HG03460 (cell line): ENCODE results near the gene OPRPN.

ENCODE experiments used
- ATAC-seq: cut with Tn5 transposase; IDR thresholded peaks from one replicate; pipeline ENCODE4 v1.9.1; 2021; ENCODE audit not compliant: unreplicated experiment

OPRPN gene, protein sequence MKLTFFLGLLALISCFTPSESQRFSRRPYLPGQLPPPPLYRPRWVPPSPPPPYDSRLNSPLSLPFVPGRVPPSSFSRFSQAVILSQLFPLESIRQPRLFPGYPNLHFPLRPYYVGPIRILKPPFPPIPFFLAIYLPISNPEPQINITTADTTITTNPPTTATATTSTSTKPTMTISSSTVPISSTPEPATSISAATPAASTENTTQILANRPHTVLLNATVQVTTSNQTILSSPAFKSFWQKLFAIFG

DNA sequence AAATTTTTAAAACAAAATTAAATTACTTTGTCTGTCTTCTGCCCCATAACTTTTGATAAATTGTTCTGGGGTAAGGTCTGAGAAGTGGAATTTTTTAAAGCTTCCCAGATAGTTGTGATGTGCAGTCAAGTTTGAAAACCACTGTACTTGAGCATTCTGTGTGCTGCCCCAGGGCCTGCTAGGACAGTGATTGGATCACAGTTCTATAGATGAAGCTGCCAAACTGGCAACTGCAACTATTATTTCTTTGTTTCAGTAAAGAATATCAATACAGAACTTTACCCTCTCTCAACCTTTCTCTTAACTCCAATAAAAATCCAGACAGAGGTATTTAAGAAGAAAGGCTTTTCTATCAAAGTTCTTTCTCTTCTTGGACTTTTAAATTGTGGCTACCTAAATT lies at the start of gene OPRPN:
TSS of gene OPRPN (plus strand) at position 361 of the 400 bp plus-strand sequence. CDS start 1,346 bp downstream, outside the sequence.
- no peak for ATAC-seq

DNA sequence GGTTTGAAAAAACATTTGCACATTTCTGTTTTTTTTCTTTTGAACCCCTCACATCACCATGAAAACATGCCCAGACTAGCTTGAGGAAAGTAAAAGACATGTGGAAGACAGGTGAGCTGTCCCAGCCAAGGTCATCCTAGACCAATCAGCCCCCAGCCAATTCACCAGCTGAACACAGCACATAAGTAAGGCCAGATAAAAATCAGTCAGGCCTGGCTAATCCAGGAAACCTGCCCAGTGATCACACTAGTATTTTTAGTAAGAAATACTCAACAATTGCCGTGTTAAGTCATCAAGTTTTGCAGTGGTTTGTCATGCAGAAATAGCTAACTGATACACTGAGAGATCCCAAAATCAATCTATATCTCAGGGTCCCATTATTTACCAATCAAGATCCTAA lies 41.6 kb upstream of the OPRPN start:
- ATAC-seq, result no peak

DNA sequence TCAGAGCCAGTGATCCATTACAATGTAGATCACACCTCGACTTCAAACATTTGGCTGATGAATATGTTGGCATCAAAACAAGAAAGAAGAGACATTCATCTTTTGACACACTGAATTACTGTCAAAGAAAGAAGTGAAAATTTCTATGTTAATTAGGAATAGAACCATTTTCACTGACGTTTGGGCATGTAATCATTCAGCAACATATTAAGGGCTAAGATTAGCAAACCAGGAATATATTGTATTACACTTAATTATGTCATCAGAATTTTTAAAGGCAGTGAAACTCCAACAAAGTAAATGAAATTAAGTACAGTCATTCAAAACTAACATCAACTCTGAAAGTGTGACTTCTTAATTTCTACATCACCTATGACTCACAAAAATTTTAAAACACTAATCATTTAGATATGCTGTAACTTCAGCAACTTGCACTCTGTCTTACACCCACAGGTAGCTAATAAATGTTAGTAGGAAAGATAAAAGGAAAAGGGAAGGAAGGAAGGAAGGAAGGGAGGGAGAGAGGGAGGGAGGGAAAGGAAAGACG lies 38.6 kb upstream of the OPRPN start:
- ATAC-seq, result no peak

DNA sequence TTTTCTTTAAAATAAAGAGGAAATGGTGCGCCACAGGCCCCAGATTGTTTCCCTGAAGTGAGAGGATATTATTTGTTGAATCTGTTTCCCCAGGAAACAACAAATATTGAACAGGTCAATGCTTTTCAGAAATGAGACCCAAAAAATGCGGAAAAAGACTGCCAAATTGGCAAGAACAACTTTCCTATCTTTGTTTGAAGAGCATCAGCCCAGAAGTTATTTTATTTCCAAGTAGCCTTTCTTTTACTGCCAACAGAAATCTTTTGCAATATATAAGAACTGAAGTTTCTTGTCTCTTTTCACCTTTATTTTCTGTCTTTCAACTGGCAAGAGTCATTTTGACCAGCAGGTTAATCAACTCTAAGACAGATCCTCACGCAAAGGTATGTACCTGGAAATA lies 37.3 kb upstream of the OPRPN start, which contains the start of gene SMR3A:
TSS of gene SMR3A (plus strand) at position 301 of the 400 bp plus-strand sequence. CDS start 1,356 bp downstream, outside the sequence.
- ATAC-seq, result no peak

DNA sequence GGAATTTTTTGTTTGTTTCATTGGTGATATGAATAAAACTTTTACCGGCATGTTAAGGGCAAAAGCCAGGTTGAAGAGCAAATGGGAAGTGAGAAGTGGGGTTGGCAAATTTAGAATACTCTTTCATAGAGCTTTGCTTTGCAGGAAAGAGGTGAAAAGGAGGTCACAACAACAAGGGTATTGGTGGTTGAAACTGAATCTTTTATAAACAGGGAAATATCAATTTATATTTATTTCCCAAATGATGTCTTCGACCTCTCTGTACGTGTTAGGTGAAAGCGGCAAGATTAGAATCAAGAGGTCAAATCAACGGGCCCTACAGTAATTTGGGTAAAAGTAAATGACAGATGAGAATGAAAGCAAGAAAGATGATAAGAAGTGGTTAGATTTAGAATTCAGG lies 33.7 kb upstream of the OPRPN start:
- no peak for ATAC-seq

DNA sequence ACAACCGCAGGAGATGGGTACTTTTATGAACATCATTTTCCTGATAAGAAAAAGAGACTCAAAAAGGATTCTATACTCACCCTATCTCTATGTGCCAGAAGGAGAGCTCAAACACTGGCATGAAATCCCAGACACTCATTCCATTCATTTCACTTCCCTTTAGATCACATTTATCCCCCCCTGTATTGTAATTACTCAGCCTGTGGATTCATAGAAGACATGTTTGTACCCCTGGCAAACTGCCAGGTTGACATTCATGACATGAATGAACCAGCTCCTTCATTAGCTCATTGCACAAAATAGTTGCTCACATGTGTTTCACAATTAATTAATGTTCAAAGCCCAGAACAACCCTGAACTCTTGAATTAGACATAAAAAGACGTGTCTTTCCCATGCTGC lies 32.3 kb upstream of the OPRPN start:
- no peak for ATAC-seq

DNA sequence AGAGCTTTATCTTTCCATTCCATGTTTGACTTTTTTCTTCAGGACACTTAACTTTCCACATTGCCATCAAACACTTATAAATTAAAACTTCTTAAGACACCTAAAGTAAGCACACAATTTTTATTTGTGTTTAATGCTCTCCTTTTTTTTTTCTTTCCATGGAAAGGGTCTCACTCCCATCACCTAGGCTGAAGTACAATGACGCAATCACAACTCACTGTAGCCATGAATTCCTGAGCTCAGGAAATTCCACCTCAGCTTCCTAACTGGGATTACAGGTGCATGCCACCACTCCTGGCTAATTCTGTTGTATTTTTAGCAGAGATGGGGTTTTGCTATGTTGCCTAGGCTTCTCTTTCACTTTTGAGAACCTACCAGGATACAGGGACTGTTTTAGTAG lies 29.9 kb upstream of the OPRPN start:
- no peak for ATAC-seq

DNA sequence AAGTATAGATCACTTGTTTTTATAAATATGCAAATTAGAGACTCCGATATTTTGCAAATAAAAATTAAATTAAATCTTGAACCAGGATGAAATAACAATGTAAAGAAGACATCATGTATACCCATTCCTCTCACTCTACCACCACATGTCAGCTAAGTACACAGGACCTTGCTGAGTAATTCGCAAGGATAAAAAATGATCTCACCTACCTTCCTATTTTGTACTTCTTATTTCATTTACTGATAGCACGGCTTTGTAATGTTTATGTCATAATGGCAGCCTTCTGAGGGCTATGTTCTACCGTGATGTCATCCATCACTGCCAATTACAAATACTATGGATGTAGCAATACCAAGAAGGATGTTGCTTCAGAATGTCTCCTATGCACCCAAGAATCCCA lies 25.8 kb upstream of the OPRPN start:
- ATAC-seq, result no peak

DNA sequence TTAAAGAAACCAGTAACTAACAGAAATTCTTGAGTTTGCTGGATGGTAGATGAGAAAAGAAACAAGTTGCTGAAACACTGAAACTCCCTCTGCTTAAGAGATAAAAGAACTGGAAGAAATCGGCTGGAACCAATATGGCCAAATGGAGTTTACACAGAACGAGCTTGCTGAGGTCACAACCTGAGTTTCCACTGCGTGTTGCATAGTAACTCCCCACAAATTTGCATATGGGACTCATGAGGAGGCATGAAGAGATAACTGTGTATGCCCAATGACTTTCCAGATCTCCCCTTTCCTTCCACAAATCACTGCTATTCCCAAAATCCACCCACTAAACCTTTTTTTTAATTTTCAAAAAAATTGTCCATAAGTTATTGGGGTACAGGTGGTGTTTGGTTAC lies 25.0 kb upstream of the OPRPN start:
- no peak for ATAC-seq

DNA sequence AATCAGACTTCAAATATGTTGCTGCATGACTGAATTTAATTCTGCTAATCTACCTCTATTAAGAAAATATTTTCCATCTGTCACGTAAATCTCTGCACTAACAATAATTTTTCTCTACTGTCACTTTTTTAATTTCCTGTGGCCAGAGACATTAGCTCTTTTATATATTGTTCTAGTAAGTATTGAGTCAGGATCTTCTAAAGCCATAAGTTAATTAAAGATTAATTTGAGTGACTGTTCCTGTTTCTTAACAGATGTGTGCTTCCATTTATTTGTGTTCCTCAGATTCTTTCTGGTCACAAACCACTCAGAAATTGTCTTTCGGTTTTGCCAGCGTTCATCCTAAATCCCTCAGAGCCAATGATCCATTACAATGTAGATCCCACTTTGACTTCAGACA lies 17.2 kb upstream of the OPRPN start:
- ATAC-seq, result no peak

DNA sequence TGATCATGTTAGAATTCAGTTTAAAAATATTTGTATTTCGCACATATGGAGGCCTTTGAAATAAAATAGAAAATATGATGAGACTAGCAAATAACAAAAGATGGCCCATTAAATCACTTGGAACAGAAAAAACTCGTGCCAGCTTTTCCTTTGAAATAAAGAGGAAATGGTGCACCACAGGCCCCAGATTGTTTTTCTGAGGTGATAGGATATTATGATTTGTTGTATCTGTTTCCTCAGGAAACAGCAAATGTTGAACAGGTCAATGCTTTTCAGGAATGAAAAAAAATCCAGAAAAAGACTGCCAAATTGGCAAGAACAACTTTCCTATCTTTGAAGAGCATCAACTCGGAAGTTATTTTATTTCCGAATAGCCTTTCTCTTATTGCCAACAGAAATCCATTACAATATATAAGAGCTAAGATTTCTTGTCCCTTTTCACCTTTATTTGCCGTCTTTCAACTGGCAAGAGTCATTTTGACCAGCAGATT lies 15.0 kb upstream of the OPRPN start, which contains the start of gene SMR3B:
TSS of gene SMR3B (plus strand) at position 441 of the 491 bp plus-strand sequence. CDS start 1,380 bp downstream, outside the sequence.
- no peak for ATAC-seq

DNA sequence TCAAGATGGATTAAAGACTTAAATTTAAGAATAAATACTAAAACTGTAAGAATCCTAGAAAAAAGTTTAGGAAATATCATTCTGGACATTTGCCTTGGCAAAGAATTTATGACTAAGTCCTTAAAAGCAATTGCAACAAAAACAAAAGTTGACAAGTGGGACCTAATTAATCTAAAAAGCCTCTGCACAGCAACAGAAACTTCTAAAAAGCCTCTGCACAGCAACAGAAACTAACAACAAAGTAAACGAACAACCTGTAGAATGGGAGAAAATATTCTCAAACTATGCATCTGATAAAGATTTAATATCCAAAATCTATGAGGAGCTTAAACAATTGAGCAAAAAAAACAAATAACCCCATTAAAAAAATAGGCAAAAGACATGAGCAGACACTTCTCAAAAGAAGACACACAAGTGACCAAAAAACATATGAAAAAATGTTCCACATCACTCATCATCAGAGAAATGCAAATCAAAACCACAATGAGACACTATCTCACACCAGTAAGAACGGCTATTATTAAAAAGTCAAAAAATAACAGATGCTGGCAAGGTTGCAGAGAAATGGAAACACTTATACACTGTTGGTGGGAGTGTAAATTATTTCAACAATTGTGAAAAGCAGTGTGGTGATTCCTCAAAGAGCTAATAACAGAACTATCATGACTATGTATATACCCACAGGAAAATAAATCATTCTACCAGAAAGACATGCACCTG lies 5.5 kb upstream of the OPRPN start:
- peak; percentile 49 for ATAC-seq

DNA sequence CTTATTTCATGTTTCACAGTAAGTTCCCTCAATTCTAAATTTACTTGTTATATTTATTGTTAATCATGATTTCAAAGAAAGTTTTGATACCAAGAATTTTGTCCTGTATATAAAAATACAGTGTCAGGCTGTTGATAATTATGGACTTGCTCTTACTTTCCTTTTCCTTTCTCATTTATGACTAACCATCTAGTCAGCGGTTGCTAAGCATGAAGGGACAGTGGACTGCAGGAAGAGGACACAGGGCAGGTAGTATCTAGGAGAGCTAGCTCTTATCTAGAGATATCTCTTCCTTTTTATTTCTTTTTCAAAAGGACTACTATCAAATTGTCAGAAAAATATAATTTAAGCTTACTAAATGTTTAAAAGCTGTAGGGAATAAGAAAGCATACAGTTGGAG lies 1.6 kb downstream of the OPRPN start:
- ATAC-seq, result no peak

DNA sequence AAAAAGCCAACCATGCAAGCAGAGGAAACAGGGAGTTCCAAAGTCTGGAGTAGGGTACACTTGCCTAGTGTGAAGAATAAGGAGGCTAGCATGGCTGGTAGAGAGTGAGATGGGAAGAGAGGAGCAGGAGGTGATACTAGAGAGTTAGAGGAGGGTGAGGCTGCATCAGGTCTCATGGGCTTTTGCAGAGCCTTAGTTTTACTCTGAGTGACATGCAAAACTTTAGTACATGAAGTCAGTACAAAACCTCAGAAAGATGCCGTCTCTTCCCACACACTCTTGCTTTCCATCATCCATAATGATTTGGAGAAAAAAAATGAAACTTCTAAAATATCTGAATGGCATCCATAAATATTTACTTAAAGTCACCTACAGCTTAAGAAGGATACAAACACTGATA lies 5.0 kb downstream of the OPRPN start:
- ATAC-seq, result no peak

DNA sequence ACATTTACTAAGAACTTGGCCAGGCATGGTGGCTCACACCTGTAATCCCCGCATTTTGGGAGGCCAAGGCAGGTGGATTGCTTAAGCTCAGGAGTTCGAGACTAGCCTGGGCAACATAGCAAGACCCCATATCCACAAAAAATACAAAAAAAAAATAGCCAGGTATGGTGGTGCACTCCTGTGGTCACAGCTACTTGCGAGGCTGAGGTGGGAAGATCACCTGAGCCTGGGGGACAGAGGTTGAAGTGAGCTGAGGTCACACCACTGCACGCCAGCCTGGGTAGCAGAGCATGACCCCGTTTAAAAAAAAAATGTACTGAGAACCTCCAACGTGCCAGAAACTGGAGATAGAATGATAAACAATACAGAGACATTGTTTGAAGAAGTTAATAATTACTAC lies 8.0 kb downstream of the OPRPN start:
- ATAC-seq, result no peak

DNA sequence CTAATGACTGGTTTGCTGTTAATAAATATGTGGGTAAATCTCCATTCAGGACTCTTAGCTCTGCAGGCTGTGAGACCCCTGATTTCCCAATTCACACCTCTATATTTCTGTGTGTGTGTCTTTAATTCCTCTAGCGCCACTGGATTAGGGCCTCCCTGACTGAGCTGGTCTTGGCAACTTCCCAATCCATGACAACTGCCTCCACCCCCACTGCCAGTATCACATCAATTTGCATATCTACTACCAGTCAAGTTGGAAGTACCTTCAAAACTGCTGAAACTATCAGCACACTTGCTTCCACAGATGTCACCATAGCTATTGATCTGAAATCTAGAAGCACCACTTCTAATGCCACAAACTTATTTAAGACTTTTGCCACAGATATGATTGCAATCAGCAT lies 27.6 kb downstream of the OPRPN start:
- no peak for ATAC-seq

DNA sequence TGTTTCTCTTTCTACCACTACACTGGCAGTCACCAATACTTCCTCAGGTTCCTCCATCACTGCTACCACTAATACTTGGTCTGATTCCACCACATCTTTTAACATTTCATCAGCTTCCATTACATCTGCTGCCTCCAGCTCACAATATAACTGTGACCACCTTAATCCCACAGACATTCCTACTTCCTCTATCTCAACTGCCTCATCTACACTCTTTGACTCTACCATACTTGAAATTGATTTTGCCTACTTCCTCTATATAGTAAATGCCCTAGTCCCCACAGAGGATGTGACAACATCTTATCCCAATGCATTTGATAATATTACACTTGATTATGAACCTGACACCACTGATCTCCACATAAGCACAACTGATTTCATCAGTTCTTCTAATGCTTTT lies 29.0 kb downstream of the OPRPN start:
- no peak for ATAC-seq

DNA sequence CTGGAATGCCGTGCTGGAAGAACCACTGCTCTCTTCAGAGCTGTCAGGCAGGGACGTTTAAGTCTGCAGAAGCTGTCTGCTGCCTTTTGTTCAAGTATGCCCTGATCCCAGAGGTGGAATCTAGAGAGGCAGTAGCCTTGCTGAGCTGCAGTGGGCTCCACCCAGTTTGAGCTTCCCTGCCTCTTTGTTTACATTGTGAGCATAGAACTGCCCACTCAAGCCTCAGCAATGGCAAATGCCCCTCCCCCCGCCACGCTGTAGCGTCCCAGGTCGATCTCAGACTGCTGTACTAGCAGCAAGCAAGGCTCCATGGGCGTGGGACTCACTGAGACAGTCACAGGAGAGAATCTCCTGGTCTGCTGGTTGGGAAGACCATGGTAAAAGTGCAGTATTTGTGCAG lies 39.5 kb downstream of the OPRPN start:
- no peak for ATAC-seq

DNA sequence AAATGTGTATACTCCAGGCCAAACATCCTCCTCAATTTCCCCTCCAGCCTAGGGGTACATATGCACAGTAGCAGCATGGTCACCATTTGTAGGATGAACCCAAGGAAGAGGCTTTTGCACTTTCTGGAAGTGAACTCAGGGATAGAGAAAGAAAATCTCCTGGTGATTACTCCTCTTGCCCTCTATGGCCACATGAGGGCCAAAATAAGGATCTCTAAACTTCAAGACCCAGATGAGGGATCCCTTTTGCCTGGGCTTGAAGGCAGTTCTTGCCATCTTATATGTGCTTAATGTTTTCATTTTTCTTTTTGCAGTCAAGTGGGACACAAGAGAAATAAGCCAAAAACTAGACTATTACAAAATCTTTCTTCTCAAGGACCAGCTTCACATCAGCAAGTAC lies 44.7 kb downstream of the OPRPN start:
- no peak for ATAC-seq

DNA sequence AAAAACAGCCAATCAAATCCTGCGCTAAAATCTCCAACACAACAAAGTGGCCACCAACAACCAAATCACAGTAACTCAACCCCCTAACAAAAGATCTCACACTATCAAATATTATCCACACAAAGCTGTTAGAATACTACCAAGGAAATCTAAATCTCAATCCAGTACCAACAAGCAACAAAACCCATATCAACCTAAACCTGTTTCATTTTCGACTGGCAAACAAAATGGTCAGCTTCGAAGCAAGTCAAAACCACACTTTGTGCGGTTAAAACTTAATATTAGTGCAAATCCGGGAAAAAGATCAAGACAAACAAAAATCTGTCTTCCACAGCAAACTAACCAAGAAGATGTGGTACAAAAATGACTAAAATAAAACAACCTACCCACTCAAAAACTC lies 45.6 kb downstream of the OPRPN start:
- ATAC-seq, result no peak

DNA sequence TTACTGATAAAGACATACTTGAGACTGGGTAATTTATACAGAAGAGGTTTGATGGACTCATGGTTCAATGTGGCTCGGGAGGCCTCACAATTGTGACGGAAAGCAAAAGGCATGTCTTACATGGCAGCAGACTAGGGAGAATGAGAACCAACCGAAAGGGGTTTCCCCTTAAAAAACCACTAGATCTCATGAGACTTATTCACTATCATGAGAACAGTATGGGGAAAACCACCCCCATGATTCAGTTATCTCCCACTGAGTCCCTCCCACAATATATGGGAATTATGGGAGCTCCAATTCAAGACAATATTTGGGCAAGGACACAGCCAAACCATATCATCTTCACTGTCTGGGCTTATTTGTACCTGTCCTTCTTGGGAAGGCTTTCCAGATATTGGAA lies 51.5 kb downstream of the OPRPN start:
- ATAC-seq, result peak; percentile 57

DNA sequence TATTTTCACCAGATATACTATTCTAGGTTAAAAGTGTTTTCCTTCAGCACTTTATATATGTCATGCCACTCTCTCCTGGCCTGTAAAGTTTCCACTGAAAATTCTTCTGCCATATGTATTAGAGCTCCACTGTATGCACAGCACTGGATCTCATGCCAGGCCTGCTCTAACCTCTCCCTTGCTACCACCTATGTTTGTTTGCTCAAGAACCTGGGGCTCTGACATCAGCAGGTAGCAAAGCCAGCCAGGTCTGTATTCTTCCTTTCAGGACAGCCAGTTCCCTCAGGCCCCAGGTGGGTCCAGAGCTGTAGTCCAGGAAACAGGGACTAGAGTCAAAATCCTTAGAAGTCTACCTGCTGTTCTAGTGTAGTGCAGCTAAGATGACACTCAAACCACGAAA lies 55.2 kb downstream of the OPRPN start:
- ATAC-seq, result no peak
